Measurements from ENCODE around the gene SH3PXD2A. TPM values are rescaled to one million over a fixed set of nuclear protein-coding genes. Genes with fewer than 3 reads are reported as not detected.
"Not testable (repeated sequence)": the region's sequence is repeated elsewhere in the genome, so short reads cannot be mapped to it uniquely, and the experiment has no call there.

SH3PXD2A gene
- total RNA-seq, 1 donor from 2014 or later, result 2.4 TPM

- DNase-seq, result no peak
These were observed 25.4 kb downstream of the SH3PXD2A start for GRCh38 chr10:103829838-103830465.

DNA sequence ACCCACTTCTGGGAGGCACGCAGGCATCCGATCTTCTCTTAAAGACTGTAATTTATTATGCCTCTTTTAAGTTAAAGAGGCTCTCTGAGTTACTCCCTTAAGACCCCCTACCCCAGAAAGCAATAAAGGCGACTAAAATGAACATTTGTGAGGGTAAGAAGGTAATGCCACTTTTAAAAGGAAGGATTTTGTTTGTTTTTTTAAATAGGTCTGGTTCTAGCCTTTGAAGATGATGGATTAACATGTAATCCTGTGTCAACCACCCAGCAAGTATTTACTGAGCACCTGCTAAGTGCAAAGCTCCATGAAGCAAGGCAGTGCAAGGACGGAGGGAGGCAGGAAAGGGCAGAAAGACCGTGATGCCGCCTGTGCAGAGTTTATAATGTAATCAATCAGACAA is 26.1 kb downstream of the SH3PXD2A start:
- DNase-seq, result no peak

- no peak for DNase-seq
These were observed 26.7 kb downstream of the SH3PXD2A start for GRCh38 chr10:103828587-103829197.

DNA sequence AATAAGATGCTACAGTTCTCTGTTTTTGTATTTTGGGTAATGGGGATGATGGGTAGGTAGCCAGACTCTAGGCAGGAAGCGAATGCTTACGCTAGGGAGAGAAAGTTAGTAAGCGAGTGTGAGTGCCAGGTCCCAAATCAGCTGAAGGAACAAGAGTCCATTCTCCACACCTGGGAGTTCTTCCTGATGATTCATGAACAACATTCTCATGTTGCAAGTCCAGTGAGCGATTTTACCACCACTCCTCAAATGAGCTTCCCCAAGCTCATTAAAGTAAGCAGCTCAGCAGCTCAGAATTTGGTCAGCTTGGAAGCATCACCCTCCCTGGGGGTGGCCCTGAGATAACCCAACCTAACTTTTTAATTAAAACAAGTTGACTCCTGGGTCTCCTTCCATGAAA is 27.3 kb downstream of the SH3PXD2A start:
- DNase-seq, result no peak

- DNase-seq, result no peak
These were observed 28.5 kb downstream of the SH3PXD2A start for GRCh38 chr10:103826885-103827284.

- no peak for DNase-seq
These were observed 31.1 kb downstream of the SH3PXD2A start for GRCh38 chr10:103824281-103824680.

DNA sequence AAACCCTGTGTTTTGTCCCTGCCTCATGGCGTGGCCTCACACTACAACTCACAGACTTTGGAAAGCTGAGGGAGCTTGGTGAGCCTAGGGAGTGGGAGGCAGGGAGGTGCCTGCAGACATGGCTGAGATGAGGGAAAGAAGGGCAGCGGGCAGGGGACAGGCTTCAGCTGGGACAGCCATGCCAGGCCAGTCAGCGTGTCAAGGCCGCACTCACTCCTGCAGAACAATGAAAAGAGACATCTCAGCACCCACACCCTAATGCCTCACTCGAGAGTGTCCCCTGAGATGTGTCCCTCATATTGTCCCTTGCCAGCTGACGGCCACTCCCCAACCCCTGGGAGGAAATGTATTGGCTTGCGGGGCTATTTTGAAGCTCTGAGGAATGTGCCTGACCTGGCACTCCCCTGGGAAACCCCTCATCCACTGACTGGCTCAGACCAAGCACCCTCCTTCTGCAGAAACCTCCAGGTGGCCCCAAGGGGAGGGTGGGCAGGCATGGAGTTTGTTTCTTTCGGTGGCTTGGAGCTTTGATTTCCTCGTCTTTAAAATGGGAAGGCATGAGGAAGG is 31.6 kb downstream of the SH3PXD2A start:
- no peak for DNase-seq

- DNase-seq, result no peak
These were observed 32.6 kb downstream of the SH3PXD2A start for GRCh38 chr10:103822800-103823199.

DNA sequence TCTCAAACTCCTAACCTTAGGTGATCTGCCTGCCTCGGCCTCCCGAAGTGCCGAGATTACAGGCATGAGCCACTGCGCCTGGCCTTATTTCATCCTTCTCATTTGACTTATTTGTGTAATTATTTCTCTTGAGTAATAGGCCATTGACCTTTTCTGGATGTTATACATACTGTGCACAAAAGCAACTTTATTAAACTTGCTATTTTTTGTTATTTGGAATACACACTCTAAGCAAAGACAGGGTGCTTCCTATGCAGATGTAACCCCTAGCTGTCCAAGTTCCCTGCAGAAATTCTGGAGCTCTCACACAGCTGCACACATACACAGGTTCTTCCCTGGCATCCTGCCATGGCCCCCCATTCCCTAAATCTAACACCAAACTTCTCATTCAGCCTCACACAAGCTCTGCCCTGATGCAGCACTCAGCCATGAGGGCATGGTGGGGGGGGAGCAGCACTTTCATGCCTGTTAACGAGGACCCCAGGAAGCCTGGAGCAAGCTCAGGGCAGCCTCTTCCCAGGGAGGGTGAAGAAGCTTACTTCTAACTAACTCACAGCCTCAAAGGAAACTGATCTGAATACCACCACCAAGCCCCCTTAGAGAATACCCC is 33.2 kb downstream of the SH3PXD2A start:
- DNase-seq, result no peak

- DNase-seq, result peak; percentile 56
These were observed 35.0 kb downstream of the SH3PXD2A start for GRCh38 chr10:103820101-103821062.

DNA sequence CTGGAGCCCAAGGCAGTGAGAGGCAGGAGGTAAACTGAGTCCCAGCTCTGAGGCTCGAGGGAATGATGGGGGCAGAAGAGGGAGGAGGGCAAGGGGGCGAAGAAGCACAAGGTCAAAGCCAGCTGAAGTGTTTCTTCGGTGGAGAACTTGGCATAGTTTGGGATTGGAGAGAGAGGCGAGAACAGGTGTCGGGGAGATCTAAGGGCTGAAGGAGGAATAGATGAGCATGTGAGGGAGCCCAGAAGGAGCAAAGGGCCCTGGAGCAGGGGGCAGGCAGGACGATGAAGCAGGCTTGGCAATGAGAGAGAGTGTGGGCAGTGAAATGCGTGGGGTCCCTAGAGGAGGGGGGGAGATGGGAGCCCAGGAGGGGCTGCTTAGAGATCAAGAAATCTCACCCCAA is 35.9 kb downstream of the SH3PXD2A start:
- DNase-seq, result no peak

- DNase-seq, result no peak
These were observed 36.5 kb downstream of the SH3PXD2A start for GRCh38 chr10:103818765-103819374.

- DNase-seq, result no peak
These were observed 37.3 kb downstream of the SH3PXD2A start for GRCh38 chr10:103818105-103818504.

GRCh38 chr10:103816431-103816830 is 38.9 kb downstream of the SH3PXD2A start:
- peak; percentile 59 for DNase-seq

DNA sequence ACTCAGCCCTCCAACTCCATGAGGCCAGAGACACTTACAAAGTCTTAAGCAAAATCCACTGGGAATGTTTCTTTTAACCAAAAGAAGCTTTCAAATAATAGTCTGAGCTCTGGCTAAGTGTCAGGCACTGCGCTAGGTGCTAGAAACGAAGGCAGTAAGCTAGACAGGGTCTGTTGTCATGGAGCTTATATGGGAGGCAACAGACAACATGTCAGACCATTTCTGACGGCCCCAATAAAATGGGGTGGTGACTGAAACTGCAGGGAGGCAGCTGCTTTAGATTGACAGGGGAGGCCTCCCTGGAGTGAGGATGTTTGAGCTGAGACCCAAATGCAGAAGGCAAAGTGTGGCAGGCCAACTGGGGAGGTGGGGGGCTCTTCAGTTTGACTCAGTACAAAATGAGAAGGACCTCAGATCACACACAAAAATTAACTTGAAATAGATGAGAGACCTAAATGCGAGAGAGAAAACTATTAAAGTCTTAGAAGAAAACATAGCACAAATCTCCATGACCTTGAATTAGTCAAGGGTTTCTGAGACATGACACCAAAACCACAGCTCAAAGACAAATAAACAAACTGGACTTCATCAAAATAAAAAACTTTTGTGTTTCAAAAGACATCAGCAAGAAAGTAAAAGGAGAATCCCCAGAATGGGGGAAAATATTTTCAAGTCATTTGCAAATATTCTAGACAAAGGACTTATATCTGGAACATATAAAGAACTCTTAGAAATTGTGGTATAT is 40.6 kb downstream of the SH3PXD2A start:
- DNase-seq, result no peak

GRCh38 chr10:103814105-103814504 is 41.3 kb downstream of the SH3PXD2A start:
- DNase-seq, result no peak

GRCh38 chr10:103813312-103813711 is 42.1 kb downstream of the SH3PXD2A start:
- DNase-seq, result not testable (repeated sequence)

- DNase-seq, result peak; percentile 85
These were observed 42.9 kb downstream of the SH3PXD2A start for GRCh38 chr10:103812432-103812831.

DNA sequence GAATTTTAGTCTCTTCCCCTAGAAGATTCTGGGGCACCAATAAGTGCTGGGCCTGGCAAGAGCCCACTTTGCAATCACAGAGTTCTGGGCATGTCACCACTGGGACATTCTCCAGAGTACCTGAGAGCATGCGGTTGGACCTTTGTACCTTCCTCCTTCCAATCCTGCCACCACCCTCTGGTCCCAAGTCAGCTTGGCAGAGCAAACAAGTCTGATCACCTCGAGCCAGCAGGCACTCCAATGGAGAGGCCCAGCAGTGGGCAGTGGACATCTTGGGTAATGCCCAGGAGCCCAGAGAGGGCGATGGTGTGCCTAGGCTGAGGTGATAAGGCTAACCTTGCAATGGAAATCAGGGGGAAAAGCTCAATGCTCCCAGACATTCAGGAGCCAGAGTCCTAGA is 43.4 kb downstream of the SH3PXD2A start:
- DNase-seq, result no peak

DNA sequence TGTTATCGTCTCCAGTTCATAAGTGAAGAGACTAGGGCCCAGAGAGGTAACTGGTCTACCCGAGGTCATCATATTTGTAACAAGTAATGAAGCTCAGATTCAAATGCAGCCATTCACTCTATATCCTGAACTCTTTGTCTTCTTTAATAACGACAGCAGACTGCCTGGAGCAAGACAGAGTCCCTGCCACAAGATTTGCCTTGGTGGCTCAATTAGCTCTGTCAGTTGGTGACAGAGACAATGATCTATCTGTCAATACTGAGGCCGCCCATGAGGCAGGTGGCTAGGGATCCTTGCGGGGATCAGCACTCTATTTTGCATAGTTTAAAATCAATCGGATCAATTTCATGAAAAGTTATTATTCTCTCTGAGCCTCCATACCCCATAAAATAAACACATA is 43.9 kb downstream of the SH3PXD2A start:
- DNase-seq, result peak; percentile 30

DNA sequence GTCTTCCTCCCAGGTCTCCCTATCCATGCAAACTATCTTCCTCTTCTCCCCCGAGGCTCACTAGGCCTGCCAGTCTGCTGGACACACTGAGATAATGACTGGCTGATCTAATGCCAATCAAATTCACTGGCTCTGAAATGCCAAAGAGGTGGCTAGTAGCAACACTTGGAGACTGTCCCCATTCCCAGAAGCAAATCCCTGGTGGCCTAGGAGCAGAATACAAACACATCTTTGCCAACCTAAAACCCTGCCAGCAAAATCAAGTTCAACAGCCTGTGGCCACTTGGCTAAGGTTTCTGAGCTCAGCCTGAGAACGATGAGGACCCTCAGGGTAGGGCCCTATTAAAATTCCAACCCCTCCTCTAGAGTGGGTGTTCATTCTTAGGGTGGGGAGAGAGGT is 46.6 kb downstream of the SH3PXD2A start:
- no peak for DNase-seq

DNA sequence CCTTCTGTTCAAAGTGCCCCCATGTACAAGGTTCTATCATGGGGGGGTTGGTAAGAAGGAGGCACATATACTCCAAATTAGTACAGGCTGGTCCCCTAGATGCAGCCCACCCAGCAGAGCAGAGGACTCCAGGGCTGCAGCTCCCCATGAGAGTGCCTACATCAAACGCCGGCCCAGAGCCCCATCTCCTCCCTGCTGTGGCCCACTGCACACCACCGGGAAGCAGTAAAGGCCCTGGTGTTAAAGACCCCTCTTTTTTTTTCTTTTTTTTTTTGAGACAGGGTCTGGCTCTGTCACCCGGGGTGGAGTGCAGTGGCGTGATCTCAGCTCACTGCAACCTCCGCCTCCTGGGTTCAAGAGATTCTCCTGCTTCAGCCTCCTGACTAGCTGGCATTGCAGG is 47.4 kb downstream of the SH3PXD2A start:
- no peak for DNase-seq
